ENCODE data around the gene MRGPRG.

DNA sequence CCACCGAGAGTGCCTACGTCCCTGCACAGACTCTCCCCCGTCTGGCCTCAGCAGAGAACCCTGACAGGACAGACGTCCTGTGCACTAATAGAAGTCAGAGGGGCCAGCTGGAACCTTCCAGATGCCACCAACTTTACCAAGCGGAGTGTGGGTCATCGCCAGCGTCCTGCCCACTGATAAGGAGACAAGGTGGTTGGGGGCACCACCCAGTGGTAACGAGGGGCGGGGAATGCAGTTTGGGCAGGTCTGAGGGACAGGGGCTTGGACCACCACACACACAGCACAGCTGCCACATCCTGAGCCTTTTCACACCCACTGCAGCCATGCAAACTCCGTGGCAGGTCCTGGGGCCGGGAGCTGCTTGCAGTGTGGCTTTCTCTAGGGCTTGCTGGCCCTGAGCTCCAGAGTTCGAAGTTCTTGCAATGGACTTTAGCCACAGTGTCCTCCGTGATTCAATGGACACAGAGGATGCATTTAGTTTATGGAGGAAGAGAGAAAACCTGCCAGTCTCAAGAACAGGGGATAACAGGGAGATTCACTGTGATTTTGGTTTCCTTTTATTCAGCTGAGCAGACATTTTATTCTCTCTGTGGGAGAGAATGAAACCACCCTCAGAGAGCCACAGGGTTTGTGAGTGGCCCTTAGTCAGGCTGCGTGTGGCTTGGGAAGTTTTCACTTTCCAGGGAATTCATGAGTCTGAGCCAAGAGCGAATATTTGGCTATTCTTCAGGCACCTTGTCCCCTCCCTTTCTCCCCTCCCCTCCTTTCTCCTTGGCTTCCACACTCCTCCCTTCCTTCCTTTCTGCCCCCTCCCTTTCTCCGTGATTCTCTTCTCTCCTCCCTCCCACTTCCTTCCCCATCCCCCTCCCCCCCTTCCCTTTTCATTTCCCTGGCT lies 13.1 kb downstream of the MRGPRG start:
- TF ChIP-seq POLR2A (IDR thresholded peaks at IDR 0.05; ENCODE audit: low read length) (no peak), BHLHE40 (IDR thresholded peaks at IDR 0.05; ENCODE audit: low read depth, low read length) (no peak), POLR2AphosphoS2 (conservative IDR thresholded peaks at IDR 0.05; ENCODE audit: low read length) (no peak)
- TF ChIP-seq, protein P1, sequence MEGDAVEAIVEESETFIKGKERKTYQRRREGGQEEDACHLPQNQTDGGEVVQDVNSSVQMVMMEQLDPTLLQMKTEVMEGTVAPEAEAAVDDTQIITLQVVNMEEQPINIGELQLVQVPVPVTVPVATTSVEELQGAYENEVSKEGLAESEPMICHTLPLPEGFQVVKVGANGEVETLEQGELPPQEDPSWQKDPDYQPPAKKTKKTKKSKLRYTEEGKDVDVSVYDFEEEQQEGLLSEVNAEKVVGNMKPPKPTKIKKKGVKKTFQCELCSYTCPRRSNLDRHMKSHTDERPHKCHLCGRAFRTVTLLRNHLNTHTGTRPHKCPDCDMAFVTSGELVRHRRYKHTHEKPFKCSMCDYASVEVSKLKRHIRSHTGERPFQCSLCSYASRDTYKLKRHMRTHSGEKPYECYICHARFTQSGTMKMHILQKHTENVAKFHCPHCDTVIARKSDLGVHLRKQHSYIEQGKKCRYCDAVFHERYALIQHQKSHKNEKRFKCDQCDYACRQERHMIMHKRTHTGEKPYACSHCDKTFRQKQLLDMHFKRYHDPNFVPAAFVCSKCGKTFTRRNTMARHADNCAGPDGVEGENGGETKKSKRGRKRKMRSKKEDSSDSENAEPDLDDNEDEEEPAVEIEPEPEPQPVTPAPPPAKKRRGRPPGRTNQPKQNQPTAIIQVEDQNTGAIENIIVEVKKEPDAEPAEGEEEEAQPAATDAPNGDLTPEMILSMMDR (IDR thresholded peaks at IDR 0.05): no peak
